GM06990 (cell line): ENCODE results near the gene RTKN.
"Not testable (repeated sequence)": the region's sequence is repeated elsewhere in the genome, so short reads cannot be mapped to it uniquely, and the experiment has no call there.

Experiments used
- DNase-seq: peaks from one replicate; pipeline ENCODE4 v3.0.0-alpha.2; 2011; ENCODE audit not compliant: insufficient read length; ENCODE audit errors: extremely low read depth
- H3K27me3 ChIP-seq: replicated peaks from 2 replicates; pipeline ENCODE4 v1.6.0; 2011; ENCODE audit warnings: low read length; ENCODE audit not compliant: control insufficient read depth, insufficient read depth
- H3K36me3 ChIP-seq: 2 replicates; pipeline ENCODE4 v1.5.1; 2011; ENCODE audit warnings: low read length; ENCODE audit not compliant: control insufficient read depth, insufficient read depth
- H3K4me3 ChIP-seq: replicated peaks from 2 replicates; pipeline ENCODE4 v1.5.1; 2011; ENCODE audit warnings: low read depth, mild to moderate bottlenecking, control low read depth, low read length
- TF ChIP-seq, protein P1 (sequence below): IDR thresholded peaks from 2 replicates; pipeline ENCODE4 v1.5.1; 2011; ENCODE audit warnings: low read length, control low read depth, mild to moderate bottlenecking, inconsistent platforms; ENCODE audit not compliant: insufficient read depth, poor library complexity, severe bottlenecking

Gene RTKN

DNA sequence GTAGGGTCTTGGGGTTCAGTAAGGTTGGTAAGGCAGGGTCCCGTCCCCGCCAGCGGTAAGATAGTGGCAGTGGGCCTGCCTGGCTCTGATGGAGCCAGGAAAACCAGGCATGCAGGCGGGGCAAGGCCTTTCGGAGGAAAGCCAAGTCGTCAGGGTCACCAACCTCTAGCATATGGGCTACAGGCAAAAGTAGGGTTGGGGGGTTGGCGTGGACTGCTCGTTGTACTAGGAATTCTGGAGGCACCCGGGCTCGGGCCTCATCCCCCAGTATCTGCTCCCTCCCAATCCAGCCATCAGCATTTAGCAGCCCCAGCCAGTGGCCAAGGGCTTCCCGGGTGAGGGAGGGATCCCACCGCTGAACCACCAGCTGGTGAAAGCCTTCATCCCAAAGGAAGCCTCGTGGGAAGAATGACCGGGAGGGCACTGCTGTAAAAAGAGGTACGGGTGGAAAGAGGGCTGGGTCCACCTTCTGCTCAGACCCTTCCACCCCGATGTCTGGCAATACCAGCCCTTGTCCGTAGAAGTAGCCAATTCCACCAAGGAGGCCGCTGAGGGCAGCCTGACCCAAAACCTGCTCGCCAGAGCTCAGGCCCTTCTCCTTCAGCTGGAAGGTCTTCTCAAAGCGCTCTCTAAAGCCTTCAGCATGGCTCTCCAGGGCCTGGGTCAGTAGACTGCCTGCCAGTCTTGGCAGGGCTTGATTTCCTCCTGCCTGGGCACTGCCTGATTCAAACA is 20.5 kb upstream of the RTKN start:
- Histone ChIP-seq H3K36me3 (peaks cover 14% of the 10 kb centered on the region), H3K27me3 (no peaks in the 10 kb centered on the region), H3K4me3 (no peak overlapping the region)
- TF ChIP-seq, protein P1, sequence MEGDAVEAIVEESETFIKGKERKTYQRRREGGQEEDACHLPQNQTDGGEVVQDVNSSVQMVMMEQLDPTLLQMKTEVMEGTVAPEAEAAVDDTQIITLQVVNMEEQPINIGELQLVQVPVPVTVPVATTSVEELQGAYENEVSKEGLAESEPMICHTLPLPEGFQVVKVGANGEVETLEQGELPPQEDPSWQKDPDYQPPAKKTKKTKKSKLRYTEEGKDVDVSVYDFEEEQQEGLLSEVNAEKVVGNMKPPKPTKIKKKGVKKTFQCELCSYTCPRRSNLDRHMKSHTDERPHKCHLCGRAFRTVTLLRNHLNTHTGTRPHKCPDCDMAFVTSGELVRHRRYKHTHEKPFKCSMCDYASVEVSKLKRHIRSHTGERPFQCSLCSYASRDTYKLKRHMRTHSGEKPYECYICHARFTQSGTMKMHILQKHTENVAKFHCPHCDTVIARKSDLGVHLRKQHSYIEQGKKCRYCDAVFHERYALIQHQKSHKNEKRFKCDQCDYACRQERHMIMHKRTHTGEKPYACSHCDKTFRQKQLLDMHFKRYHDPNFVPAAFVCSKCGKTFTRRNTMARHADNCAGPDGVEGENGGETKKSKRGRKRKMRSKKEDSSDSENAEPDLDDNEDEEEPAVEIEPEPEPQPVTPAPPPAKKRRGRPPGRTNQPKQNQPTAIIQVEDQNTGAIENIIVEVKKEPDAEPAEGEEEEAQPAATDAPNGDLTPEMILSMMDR, result no peak
- no peak for DNase-seq

DNA sequence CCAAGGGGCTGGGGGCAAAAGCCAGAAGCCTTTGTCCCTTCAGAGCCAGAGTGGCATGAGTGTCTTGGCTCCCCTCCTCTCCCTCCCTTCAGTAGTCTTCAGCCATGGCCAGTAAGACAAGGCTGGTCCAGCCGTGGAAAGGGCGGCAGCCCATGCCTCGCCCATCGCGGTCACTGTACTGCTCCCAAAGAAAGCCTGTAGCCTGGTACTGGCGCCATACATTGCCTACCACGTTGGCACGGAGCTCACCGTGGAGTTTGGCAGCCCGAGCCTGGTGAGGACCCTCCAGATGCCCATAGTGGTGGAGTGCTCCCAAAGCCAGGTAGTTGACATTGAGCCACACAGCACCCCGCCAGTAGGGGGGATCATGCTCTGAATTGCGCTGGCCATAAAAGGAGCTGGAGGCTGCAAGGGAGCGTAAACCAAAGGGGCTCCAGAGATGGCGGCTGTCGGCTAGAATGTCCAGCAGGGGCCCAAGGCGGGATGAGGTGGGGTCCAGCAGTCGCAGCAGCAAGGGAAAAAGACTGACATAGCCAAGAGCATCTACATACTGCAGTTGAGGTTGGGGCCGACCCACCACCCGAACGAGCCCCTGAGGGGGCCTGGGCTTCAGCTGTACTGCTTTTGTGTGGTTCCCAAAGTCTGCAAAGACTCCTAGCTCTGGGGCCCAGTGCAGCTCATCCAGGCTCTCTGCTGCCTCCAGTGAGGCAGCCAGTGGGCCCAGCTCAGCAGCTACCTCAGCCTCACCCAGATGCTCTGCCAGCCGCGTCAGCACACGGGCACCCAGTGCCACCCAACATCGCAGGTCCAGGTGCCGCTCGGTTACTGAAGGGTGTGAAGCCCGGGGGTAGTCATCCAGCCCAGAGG is 19.7 kb upstream of the RTKN start:
- no peaks in the 10 kb centered on the region for H3K27me3 ChIP-seq
- peaks cover 14% of the 10 kb centered on the region for H3K36me3 ChIP-seq
- no peak overlapping the region for H3K4me3 ChIP-seq
- no peak for DNase-seq
- TF ChIP-seq, protein P1, result peak; percentile 37

DNA sequence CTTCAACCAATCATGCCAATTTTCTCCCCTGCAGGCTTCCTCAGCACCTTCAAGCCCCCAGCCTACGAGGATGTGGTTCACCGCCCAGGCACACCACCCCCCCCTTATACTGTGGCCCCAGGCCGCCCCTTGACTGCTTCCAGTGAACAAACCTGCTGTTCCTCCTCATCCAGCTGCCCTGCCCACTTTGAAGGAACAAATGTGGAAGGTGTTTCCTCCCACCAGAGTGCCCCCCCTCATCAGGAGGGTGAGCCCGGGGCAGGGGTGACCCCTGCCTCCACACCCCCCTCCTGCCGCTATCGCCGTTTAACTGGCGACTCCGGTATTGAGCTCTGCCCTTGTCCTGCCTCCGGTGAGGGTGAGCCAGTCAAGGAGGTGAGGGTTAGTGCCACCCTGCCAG is 18.4 kb upstream of the RTKN start:
- H3K36me3 ChIP-seq, result peaks cover 14% of the 10 kb centered on the region
- H3K4me3 ChIP-seq, DNase-seq, H3K27me3 ChIP-seq: not testable (repeated sequence)

DNA sequence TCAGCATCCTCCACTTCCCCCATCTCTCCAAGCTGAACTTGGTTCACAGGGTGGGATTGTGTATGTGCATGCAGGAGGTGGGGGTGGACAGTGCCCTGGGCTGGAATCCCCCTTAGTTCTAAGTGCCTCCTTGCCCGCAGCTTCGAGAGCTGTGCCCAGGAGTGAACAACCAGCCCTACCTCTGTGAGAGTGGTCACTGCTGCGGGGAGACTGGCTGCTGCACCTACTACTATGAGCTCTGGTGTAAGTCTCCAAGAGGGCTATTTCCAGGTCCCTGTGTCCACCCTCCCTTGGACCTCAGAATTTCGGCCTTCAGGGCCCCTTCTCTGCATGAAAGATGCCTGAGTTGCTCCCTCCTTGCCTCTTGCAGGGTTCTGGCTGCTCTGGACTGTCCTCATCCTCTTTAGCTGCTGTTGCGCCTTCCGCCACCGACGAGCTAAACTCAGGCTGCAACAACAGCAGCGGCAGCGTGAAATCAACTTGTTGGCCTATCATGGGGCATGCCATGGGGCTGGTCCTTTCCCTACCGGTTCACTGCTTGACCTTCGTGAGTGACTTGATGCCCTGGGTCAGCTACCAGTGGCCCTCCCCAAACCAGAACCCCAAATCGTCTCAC is 17.9 kb upstream of the RTKN start:
- Histone ChIP-seq H3K36me3 (peaks cover 14% of the 10 kb centered on the region), H3K4me3 (peak overlapping the region; percentile 98)
- not testable (repeated sequence) for DNase-seq, H3K27me3 ChIP-seq

DNA sequence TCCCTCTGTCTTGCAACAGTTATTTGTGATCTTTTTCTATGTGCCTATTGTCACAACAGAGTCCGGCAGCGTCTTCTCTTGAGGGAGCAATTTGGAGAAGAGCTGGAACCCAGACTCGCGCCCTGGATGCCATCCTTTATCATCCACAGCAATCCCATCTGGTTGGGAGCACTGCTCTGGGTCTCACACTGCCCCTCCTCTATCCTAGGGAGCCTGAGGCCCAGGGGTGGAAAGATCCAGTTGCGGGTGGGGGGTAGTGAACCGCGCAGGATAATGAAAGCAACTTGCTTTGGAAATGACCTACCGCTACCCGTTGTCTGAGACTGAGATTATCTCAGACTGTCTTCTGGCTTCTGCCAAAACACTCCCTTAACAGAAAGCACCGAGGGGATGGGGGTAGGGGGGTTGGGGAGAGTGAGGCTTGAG is 17.2 kb upstream of the RTKN start:
- peaks cover 14% of the 10 kb centered on the region for H3K36me3 ChIP-seq
- no peaks in the 10 kb centered on the region for H3K27me3 ChIP-seq
- DNase-seq, result no peak
- TF ChIP-seq, protein P1, result no peak
- peak overlapping the region; percentile 98 for H3K4me3 ChIP-seq

DNA sequence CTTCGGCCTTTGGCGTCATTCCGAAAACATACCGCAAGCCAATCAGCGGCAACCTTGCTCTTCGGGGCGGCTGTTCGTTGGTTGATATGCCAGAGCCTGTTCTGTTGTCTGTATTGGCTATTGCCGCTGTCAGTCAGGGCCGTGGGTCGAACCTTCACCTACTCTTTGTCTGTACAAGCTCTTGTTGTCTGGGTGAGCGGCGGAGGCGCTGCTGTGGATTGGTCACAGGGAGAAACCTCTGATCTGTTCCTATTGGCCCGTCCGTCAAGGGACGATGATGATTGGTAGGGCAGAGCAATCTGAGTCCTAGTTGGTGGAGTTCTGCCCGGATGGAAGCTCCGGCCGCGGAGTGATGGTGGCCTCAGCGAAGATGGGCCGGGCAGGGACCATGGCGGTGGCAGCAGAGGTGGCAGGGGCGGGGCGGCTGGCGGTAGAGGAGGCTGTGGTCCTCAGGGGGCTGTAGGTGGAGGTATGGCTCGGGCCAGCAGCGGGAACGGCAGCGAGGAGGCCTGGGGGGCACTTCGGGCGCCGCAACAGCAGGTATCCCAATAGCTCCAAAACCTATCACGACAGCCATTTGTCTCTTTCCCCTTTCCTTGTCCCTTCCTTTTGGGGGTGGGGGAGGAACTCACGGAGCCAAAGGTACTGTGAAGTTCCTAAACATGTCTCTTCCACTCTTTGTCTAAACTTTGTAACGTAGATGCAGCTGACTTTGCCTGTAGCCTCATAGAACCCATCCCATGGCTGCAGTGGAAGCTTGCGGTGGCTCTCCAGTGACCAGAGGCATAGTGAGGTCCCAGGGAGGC is 16.6 kb upstream of the RTKN start, which contains the start of gene WBP1:
Gene WBP1 (plus strand): TSS at position 307 of the 806 bp plus-strand sequence. CDS start 165 bp downstream, at position 472.
- Histone ChIP-seq H3K27me3 (no peaks in the 10 kb centered on the region), H3K36me3 (peaks cover 14% of the 10 kb centered on the region), H3K4me3 (peak within 1 kb of the TSS; percentile 98)
- peak; percentile 94 for DNase-seq
- TF ChIP-seq, protein P1, result no peak
